Stimulated activated CD8-positive, alpha-beta memory T cell treated with anti-CD3 and anti-CD28 coated beads, Interleukin-12 subunit alpha, Interleukin-12 subunit beta, amount 100 ng/mL, for 24 hours (primary cell): ENCODE measurements around the gene SPDYE3.
"Not testable (repeated sequence)": the region's sequence is repeated elsewhere in the genome, so short reads cannot be mapped to it uniquely, and the experiment has no call there.

Source experiments
- DNase-seq: peaks from one replicate; pipeline ENCODE4 v3.0.0-alpha.2; 2020; ENCODE audit errors: extremely low read depth

SPDYE3 gene

DNA sequence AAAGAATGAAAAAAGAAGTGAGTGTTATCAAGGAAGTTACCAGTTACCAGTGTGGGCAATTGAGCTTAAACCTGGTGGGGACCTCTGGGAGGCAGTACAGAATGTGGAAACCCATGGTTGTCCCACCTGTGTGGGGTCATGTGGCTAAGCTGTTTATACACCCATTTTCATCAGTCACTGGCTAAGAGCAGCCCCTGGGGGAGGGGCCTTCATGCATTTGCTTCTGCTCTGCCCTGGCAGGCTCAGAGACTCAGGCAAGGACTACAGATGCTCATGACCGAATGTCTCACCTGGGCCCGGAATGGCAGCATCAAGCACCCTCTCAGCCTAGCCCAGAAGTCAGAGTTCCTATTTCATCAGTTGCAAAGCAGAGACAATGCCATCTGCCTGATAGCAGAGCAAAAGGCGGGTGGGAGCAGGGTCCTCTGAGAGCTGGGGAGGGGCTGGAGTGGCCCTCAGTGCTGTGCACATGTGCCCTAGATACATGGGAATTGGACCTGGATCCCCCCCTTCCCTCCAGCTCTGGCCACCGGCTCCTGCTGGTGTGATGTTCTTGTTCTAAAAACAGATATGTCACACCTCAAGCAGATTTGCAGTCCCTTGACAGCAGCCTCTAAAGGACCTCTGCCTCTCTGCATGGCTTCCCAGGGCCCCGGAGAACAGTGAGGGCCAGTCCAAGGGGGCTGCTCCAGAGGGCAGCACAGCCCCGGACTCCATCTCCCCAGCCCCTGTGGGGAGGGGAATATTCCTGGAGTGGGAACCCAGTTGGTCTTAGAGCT, 20.1 kb upstream of the SPDYE3 start:
- DNase-seq: not testable (repeated sequence)

DNA sequence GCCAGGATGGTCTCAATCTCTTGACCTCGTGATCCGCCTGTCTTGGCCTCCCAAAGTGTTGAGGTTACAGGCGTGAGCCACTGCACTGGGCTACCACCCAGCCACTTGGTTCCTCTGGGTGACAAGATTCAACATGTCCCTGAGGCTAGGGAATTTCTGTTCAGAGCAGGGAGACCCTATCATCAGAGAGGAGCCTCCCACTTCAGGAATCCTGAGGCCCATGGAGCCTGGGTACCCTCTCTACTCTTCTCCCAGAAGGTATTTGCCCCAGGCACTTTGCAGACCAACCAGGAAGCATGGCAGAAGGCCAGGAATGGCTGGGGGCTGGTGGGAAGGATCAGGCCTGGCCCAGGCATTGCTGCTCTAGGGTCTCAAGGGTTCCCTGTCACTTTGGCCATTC, 19.2 kb upstream of the SPDYE3 start:
- DNase-seq: not testable (repeated sequence)

DNA sequence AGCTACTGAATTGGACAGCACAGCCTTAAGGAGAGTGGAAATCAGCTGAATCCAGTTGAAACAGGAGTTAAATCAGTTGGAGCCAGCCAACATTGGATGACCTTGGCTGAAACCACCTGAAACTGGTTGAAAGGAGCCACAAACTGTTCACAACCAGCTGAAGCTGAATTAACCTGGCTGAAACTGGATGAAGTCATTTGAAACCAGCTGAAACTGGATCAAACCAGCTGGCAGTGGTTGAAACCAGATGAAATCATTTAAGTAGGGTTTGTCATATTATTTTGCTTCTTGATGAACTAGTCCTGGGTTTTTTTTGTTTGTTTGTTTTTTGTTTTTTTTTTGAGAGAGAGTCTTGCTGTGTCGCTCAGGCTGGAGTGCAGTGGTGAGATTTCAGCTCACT, 15.3 kb upstream of the SPDYE3 start:
- DNase-seq: not testable (repeated sequence)

DNA sequence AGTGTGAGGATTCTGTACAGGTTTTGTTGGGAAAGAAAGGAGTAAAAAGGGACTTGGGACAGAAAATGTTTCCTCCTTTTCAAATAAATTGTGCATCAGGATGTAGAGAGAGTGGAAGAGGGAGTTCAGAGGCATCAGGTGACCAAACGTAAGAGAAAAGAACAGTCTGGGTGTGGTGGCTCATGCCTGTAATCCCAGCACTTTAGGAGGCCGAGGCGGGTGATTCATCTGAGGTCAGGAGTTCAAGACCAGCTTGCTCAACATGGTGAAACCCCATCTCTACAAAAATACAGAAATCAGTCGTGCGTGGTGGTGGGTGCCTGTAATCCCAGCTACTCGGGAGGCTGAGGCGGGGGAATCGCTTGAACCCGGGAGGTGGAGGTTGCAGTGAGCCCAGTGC, 12.2 kb upstream of the SPDYE3 start:
- DNase-seq: not testable (repeated sequence)

DNA sequence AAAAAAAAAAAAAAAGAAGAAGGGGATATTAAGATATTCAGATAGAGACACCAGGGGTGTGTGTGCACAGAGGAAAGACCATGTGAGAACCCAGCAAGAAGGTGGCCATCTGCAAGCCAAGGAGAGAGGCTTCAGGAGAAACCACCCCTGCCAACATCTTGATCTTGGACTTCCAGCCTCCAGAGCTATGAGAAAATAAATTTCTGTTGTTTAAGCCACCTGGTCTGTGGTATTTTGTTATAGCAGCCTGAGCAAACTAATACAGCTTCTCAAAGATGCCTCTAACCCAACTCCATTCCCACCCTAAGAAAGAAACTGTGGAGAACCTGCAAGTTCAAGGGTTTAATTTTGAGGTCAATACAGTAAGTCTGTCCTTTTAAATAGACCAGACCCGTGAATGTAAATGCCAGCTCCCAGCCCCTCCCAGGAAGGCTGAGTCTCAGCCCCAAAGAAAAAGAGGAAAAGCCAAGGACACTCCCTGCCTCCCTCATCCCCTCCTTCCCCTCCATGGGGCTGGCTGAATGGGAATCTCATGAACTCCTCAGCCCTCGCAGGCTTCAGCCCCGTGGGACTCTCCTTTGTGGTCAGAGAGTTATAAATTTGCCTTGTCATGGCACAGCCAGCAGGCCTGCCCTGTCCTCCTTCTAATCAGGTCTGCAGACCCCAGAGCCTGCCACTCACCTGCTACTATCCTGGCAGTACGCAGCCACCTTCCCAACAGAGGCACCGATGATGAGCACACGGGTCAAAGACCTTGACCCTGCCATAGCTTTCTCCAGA, 9.5 kb upstream of the SPDYE3 start:
- DNase-seq: not testable (repeated sequence)

DNA sequence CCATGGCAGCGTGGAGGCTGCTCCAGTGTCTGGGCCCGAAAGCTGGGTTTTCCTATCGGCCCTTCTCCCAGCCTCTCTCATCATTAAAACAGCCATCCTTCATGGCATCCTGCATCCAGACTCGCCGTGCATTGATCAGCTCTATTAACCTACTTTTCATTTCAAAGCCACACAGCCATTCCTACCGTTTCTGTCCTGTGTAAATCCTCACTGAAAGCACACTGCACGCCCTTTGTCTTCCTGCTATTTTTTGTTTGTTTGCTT, 8.9 kb upstream of the SPDYE3 start:
- DNase-seq: not testable (repeated sequence)

DNA sequence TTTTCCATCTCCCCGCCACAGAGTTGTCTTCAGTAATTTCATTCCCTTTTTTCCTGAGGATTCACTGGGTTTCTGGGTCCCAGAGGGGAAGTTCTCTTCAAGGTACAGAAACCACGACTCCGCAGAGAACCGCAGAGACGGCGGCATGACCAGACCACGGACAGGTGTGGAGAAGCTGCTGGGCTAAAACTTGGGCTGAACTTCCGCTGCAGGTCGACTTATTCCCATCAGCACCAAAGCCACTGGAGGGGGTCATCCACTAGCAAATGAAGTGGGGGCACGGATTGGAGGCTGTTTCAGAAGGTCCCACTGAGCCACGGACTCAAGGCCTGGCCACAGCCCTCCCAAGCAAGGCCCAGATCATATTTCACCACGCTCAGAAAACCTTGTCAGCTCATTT, 3.0 kb upstream of the SPDYE3 start:
- not testable (repeated sequence) for DNase-seq

DNA sequence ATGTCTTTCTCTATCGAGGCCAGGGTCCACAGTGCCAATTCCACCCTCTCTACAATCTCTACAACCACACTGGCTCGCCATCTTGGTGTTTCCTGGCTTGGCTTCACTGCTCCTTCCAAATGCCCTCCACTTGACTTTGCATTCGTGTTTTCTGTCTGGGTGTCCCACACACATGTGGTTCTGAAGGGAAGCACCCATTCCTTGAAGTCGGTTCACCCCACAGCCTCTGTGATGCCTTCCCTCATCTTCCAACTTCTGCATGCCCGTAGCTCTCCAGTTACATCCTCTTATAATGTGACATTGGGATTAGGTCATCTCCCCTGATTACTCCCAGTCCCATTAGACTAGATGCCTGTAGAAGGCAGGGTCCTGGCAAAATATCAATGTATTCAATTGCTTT, 10.8 kb downstream of the SPDYE3 start:
- DNase-seq: not testable (repeated sequence)

DNA sequence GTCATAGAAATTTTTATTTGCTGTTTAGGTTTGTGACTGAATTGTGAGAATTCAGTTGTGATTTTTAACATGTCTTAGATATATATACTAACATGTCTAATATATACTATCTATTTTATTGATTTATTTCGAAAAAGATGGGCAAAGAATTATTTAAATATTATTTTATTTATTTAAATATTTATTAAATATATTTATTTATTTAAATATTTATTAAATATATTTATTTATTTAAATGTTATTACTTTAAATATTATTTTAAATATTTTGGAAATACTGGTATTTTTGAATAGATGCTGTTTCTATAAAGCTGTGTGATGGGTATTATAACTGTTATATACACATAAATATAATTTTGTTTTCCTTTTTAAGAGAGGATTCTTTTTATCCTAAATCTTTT, 14.1 kb downstream of the SPDYE3 start:
- DNase-seq: not testable (repeated sequence)

DNA sequence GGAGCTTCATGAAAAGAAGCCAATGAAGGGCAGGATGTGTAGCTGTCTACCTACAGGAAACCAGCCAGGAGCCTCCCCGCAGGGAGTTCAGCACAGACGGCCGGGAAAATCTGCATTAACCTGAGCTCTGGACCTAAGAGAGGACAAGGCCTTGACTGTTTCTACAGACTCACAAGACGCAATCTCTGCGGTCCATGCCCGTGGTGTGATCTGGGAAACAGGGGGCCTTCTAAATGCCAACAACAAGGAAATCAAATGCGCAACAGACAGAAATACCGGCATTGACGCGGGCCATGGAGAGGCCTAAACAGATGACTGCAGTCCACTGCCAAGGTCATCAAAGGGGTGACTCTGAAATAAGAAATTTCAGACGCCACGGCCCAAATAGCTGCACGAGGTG, 16.7 kb downstream of the SPDYE3 start:
- not testable (repeated sequence) for DNase-seq

DNA sequence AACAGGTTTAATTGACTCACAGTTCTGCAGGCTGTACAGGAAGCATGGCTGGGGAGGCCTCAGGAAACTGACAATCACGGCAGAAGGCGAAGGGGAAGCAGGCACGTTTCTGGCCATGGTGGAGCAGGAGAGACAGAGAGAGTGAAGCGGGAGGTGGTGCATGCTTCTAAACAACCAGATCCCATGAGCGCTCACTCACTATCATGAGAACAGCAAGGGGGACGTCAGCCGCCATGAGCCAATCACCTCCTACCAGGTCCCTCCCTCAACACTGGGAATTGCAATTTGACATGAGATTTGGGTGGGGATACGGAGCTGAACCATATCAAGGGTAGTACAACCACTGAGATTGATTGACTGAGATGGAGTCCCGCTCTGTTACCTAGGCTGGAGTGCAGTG, 18.2 kb downstream of the SPDYE3 start:
- not testable (repeated sequence) for DNase-seq

DNA sequence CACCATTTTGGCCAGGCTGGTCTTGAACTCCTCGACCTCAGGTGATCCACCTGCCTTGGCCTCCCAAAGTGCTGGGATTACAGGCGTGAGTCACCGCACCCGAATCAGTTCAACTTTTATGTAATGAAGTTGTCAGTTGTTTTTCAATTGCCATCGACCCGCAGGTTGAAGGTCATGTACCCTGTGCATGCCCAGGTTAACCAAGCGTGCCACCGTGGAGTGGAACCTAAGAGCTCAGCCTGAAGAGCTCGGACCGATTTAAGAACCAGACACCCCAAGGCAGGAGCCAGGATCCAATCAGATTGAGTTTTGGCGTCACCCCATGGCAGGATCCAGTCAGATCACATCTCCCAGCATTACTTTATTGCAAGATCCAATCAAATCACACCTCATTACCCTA, 19.4 kb downstream of the SPDYE3 start:
- DNase-seq: not testable (repeated sequence)

DNA sequence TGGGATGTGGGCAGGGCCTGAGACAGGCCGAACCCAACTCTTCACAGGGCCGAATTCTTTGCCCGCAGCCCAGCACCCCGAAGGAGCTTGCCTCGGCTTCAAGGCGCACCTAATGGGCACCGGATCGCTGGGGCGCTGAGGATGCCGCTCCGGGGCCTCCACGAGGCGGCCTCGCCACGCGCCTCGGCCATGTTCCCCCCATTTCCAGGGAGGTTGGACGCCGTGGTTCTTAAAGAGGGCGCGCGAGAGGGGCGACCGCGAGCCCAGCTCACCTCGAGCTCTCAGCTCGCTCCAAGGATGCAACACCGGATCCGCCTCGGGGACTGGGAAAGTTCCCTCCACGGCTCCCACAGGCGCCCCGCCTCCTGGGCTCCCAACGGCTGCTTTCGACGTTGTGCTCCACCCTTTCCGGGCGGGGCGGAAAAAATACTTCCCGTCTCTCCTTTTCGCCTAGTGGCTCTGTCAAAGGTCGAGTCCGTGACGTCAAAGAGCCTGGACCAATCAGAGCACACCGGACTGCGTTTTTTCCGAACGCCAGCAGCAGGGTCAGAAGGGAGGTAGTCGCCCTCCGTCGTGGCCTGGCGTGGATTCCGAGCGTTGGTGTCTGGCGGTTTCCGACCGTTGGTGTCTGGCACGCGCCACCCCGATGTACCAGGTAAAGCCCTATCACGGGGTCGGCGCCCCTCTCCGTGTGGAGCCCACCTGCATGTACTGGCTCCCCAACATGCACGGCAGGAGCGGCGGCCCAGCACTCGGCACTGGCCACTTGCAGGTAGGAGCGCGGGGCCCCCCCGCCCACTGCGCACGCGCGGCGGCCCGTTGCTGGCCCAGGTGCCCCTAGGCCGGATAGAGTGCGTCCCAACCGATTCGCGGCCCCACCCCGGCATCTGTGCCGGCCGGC, 28.3 kb downstream of the SPDYE3 start:
- peak; percentile 68 for DNase-seq

DNA sequence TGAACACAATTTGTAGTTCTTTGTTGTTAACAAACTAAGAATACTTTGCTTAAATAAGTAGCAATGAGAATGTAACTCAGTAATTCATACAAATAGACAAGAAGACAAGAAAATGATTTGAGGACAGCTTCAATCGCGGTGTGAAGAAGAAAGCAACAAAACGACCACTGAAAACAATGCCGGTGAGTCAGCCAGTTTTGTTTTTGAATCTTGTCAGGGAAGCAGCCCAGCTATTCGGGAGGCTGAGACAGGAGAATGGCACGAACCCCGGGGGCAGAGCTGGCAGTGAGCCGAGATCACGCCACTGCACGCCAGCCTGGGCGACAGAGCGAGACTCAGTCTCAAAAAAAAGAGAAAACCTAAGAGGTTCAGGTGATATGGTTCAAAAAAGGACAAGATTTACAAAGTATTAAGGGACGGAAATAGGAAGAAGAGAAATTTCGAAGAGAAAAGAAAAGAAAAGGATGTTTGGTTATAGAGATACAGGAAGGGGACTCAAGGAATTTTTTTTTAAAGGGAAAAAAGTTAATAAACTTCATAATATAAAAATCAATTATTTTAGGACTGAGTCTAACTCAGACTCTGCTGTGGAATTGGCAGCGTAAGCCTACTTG, 30.7 kb downstream of the SPDYE3 start:
- not testable (repeated sequence) for DNase-seq

DNA sequence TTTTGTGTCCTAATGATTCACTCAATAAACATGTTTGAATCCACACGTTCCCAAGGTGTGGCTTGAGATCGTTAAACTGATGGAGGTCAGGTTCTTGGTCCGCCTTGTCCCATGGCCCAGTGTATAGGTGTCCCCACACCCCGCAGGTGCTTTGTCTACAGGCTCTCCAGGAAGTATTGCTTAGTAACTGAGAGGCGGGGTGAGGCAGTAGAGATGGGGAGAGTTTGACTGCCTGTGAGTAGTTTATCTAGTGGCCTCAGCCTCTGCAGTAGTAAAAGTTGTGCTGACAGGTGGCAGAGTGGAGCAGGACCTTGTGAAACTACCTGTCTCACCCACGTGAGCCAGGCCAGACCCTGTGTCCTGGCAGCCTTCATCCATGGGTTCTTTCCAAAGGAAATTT, 33.8 kb downstream of the SPDYE3 start:
- DNase-seq: not testable (repeated sequence)

DNA sequence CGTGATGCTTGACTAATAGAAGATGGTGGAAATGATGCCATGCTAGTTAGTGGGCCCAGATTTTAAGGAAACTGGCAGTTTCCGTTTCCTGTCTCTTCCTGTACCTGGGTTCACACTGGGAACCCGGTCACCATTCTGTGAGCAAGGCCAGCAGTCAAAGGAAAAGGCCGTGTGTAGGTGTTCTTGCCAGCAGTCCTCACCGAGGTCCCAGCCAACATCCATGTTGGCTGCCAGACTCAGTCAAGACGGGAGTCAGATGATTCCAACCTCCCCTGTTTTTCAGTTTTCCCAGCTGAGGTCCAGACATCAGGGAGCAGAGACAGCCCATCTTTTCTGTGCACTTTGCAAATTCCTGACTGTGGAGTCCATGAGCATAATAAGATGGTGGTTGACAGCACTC, 35.3 kb downstream of the SPDYE3 start:
- no peak for DNase-seq

DNA sequence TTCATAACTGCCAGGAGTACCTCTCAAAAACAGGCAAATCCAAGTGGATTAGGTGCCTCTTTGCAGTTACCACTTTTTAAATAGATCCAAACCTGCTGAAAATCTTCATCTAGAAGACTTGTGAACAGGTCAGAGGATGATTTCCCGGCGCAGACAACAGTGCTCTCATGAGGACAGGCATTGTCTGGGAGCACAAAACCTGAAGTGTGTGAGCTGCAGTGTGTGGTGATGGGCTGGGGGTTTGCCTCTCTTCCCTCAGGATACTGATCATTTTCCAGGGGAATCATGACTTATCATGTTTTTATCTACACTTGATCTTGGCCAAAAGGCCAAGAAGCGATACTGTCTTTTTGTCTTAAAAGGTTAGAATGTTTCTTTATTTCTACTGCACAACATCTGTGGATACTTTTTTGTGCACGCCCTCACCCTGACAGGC, 36.6 kb downstream of the SPDYE3 start:
- not testable (repeated sequence) for DNase-seq

DNA sequence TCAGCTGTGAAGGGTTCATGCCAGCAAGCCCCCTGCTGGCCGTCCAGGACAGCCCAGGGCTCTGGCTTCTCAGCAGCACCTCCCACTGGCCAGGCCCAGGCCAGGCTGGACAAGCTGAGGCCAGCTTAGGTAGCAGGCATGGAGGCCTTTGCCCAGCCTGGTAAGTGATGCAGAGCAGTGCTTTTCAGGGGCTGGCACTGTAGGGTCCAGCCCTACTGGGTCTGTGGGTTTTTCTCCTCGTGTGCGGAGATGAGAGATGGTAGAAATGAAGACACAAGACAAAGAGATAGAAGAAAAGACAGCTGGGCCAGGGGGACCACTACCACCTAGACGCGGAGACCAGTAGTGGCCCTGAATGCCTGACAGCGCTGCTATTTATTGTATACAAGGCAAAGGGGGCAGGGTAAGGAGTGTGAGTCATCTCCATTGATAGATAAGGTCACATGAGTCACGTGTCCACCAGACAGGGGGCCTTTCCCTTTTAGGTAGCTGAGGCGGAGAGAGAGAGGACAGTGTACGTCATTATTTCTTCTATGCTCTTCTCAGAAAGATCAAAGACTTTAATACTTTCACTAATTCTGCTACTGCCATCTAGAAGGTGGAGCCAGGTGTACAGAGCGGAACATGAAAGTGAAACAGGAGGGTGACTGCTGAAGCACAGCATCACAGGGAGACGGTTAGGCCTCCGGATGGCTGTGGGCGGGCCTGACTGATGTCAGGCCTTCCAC, 37.2 kb downstream of the SPDYE3 start:
- peak; percentile 51 for DNase-seq

DNA sequence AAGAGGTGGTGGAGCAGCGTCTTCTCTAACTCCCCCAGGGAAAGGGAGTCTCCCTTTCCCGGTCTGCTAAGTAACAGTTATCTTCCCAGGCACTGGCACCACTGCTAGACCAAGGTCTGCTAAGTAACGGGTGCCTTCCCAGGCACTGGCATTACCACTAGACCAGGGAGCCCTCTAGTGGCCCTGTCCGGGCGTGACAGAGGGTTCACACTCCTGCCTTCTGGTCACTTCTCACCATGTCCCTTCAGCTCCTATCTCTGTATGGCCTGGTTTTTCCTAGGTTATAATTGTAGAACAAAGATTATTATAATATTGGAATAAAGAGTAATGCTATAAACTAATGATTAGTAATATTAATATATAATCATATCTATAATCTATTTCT, 37.8 kb downstream of the SPDYE3 start:
- not testable (repeated sequence) for DNase-seq

DNA sequence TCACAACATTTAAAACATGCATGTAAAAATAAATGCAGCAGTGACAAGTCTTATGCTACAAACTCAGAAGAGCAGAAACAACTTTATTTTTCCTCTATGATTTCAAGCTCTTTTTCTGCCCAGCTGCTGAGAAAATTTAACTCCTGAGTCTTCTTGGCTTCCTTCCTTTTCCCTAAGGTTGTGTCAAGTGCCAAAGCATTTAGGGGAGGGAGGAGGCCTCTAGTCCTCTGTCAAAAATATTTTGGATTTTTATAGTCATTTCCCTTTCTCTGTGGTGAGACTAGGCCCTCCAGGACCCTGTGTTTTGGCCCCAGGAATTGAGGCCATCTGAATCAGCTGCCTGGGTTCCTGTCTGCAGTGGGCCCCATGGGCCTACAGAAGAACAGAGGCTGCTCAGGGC, 39.4 kb downstream of the SPDYE3 start:
- DNase-seq: no peak

DNA sequence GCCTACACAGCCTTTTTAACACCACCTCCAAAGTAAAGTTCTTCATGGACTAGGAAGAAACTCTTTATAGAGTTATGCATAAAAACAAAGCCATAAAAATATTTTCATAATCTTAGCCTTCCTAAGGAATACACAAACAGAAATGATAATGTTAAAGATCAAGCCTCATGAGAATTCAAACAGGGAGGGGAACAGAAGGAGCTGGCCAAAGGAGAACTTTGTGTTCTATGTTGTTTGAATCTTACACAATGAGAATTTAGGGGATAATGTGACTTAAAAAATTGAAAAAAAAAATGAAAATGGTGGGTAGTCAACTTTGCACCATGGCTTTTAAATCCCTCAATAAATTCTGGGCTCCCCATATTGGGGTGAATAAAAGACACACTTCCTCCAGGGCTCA, 41.3 kb downstream of the SPDYE3 start:
- no peak for DNase-seq
